ENCODE data around the gene PRPF8. TPM values are rescaled to one million over a fixed set of nuclear protein-coding genes. Genes with fewer than 3 reads are reported as not detected.

PRPF8 gene
- total and polyA plus RNA-seq, 2 of the 8 experiments (the other 6 are each of a cell fraction or from before 2014, with no cell fraction given): 329 to 337 TPM

GRCh38 chr17:1710807-1711553 lies 26.3 kb upstream of the PRPF8 start:
- no peak overlapping the region for H3K56ac ChIP-seq (replicated peaks; ENCODE audit: insufficient read length, low read depth, low read length)
- H2BK120ac ChIP-seq (replicated peaks; ENCODE audit: low read depth, low read length): no peak overlapping the region
- H3K9me3 ChIP-seq (ENCODE audit: insufficient read depth in 2 of 2, low read depth in 1 of 2, low read length in 1 of 2): no peaks in the 10 kb centered on the region
- H3K4me1 ChIP-seq (replicated peaks in 1 of 4; ENCODE audit: control insufficient read depth in 3 of 4, insufficient read depth in 4 of 4, low read length in 3 of 4): peaks cover 0 to 19% (median 15%) of the 10 kb centered on the region in 4 experiments; a peak in 6 of 7 replicates
- H2AFZ ChIP-seq (ENCODE audit: low read length): no peak overlapping the region; the same call in 1 of the 2 replicates
- FAIRE-seq (no peak), DNase-seq (ENCODE audit: low read depth in 1 of 2, low spot score in 2 of 2) (peak in 1 of 2 experiments; percentile 61)
- 6% methylated on average over 13 of the region's 14 CpGs; no CpG with 5 or more reads in 1 of the 2 experiments for WGBS, 2 experiments (ENCODE audit: extremely low coverage in 1 of 2, insufficient coverage in 1 of 2, insufficient read length in 1 of 2, insufficient replicate concordance in 2 of 2, low coverage in 1 of 2, low lambda C conversion rate in 2 of 2, missing lambda C conversion rate in 1 of 2)
- peak overlapping the region; percentile 44; the same call in 1 of the 2 replicates for H2BK5ac ChIP-seq (ENCODE audit: low read depth, low read length)
- ChIA-PET CTCF (ENCODE audit: partially characterized antibody) (interaction anchor here (0.6 to 1.0 kb wide), 2 partner anchors 44 to 175 kb away, joined by 3 to 4 read pairs; no protein-coding TSS in a partner anchor), POLR2A (ENCODE audit: partially characterized antibody) (interaction anchor here (0.6 to 1.5 kb wide), 5 partner anchors 10 to 135 kb away, joined by 3 to 4 read pairs (median 3); partner anchors contain the start of gene SERPINF1)
- H4K91ac ChIP-seq (replicated peaks; ENCODE audit: insufficient read length, low read length): no peak overlapping the region
- no peak overlapping the region for H2AK5ac ChIP-seq (ENCODE audit: low read depth, low read length)
- no peak overlapping the region for H3K4ac ChIP-seq (replicated peaks; ENCODE audit: insufficient read length, low read depth, low read length)
- no peak overlapping the region; the same call in 1 of the 2 replicates for H4K8ac ChIP-seq (ENCODE audit: extremely low read depth, insufficient read depth, low read length)
- no peak overlapping the region for H3K23ac ChIP-seq (ENCODE audit: insufficient read length)
- peak overlapping the region; percentile 88 to 95 for H3K4me2 ChIP-seq (ENCODE audit: insufficient read depth in 1 of 2, low read depth in 2 of 2, low read length in 2 of 2)
- H4K5ac ChIP-seq (ENCODE audit: insufficient read length, low read depth, low read length): no peak overlapping the region
- H3K27me3 ChIP-seq (replicated peaks in 1 of 4; ENCODE audit: control insufficient read depth in 3 of 4, extremely low read depth in 1 of 4, insufficient read depth in 3 of 4, low read length in 3 of 4): peaks cover 0 to 2% (median 0%) of the 10 kb centered on the region in 4 experiments; a peak in 2 of 7 replicates
- peak overlapping the region; percentile 72 for H2BK15ac ChIP-seq (ENCODE audit: low read length)
- peaks cover 7% of the 10 kb centered on the region; the same call in 1 of the 2 replicates for H3K79me1 ChIP-seq (ENCODE audit: low read depth, low read length)
- peak overlapping the region; percentile 68; the same call in 1 of the 2 replicates for H2BK12ac ChIP-seq (ENCODE audit: low read depth, low read length)
- no peak overlapping the region for H2BK20ac ChIP-seq (ENCODE audit: low read length)
- H3K4me3 ChIP-seq (ENCODE audit: extremely low read depth in 1 of 4, insufficient read depth in 2 of 4, low read depth in 3 of 4, low read length in 4 of 4): peak overlapping the region; percentile 58 to 77 (median 73)
- H3K9ac ChIP-seq (replicated peaks in 1 of 4; ENCODE audit: extremely low read depth in 1 of 4, low read depth in 3 of 4, low read length in 3 of 4): peak overlapping the region in 1 of 4 experiments; percentile 43; a peak in 2 of 7 replicates
- H3K14ac ChIP-seq (ENCODE audit: insufficient read length): no peak overlapping the region
- peaks cover 17% of the 10 kb centered on the region; the same call in 1 of the 2 replicates for H3K23me2 ChIP-seq (ENCODE audit: low read depth, low read length)
- H4K20me1 ChIP-seq (replicated peaks in 1 of 2; ENCODE audit: control insufficient read depth in 1 of 2, insufficient read depth in 2 of 2, low read length in 2 of 2): peaks cover 0 to 7% of the 10 kb centered on the region in 2 experiments
- no peak overlapping the region for H3K27ac ChIP-seq (ENCODE audit: low read depth, low read length)
- no peaks in the 10 kb centered on the region for H3K36me3 ChIP-seq (ENCODE audit: control insufficient read depth in 2 of 4, insufficient read depth in 4 of 4, low read length in 3 of 4)
- H3K18ac ChIP-seq (ENCODE audit: extremely low read depth, low read length): no peak overlapping the region; the same call in 1 of the 2 replicates
- no peaks in the 10 kb centered on the region for H3K79me2 ChIP-seq (ENCODE audit: control insufficient read depth in 1 of 2, insufficient read depth in 2 of 2, low read length in 2 of 2)
- peak; percentile 62 for TF ChIP-seq ASH2L (IDR thresholded peaks at IDR 0.05; ENCODE audit: low read length)
